ENCODE measurements around the gene NAGA. TPM values are rescaled to one million over a fixed set of nuclear protein-coding genes. Genes with fewer than 3 reads are reported as not detected.
A peak's percentile ranks its signal among the peaks of the same experiment; 100 is the strongest.

NAGA gene
- polyA plus RNA-seq, 6 donors from 2014 or later: 10.5 to 13.9 (median 11.3) TPM

- H3K4me1 Mint-ChIP-seq: peaks cover 4 to 14% (median 5%) of the 10 kb centered on the region in 3 donors
- DNase-seq: no peak
- H3K27me3 Mint-ChIP-seq: peaks cover 5 to 16% (median 9%) of the 10 kb centered on the region in 3 donors
- H3K4me3 Mint-ChIP-seq: no peak overlapping the region
- peaks cover 4 to 9% of the 10 kb centered on the region in 2 donors for H3K36me3 Mint-ChIP-seq
- ATAC-seq (ENCODE audit: low read depth in 2 of 2): no peak
- peaks cover 0 to 12% (median 6%) of the 10 kb centered on the region in 7 donors for H3K9me3 Mint-ChIP-seq
- H3K27ac Mint-ChIP-seq: no peak overlapping the region
Measured at GRCh38 chr22:42016111-42016510, 54.5 kb downstream of the NAGA start.

DNA sequence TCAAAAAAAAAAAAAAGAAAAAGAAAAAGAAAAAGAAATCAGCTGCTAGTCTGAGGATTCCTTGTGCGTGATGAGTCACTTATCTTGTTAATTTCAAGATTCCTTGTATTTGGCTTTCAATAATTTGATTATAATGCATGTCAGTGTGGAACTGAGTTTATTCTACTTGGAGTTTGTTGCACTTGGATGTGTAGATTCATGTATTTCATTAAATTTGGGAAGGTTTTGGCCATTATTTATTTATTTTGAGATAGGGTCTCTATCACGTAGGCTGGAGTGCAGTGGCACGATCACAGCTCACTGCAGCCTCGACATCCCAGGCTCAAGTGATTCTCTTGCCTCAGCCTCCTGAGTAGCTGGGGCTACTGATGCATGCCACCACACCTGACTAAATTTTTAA, 57.2 kb downstream of the NAGA start:
- Mint-ChIP-seq H3K4me1 (peaks cover 4 to 14% (median 5%) of the 10 kb centered on the region in 3 donors), H3K9me3 (peaks cover 0 to 29% (median 20%) of the 10 kb centered on the region in 7 donors), H3K36me3 (peaks cover 9% of the 10 kb centered on the region in 2 donors), H3K27ac (no peak overlapping the region), H3K27me3 (peaks cover 5 to 21% (median 9%) of the 10 kb centered on the region in 3 donors), H3K4me3 (no peak overlapping the region)
- ATAC-seq (ENCODE audit: low read depth in 2 of 2) (no peak), DNase-seq (no peak)

GRCh38 chr22:42010778-42011177, 59.8 kb downstream of the NAGA start:
- ATAC-seq (ENCODE audit: low read depth in 2 of 2): no peak
- H3K9me3 Mint-ChIP-seq: peaks cover 0 to 38% (median 20%) of the 10 kb centered on the region in 7 donors

More at GRCh38 chr22:42010778-42011177, 59.8 kb downstream of the NAGA start:
- H3K4me1 Mint-ChIP-seq: peaks cover 4 to 14% (median 5%) of the 10 kb centered on the region in 3 donors
- no peak overlapping the region for H3K4me3 Mint-ChIP-seq
- no peak for DNase-seq
- H3K36me3 Mint-ChIP-seq: peaks cover 0 to 9% of the 10 kb centered on the region in 2 donors
- H3K27ac Mint-ChIP-seq: peak overlapping the region in 1 of 6 donors; percentile 70
- peaks cover 0 to 11% (median 0%) of the 10 kb centered on the region in 3 donors for H3K27me3 Mint-ChIP-seq

Other genes starting within 250 kb of the NAGA start
- gene SREBF2, start 237.7 kb downstream of the NAGA start, polyA plus RNA-seq (ENCODE audit: low read depth in 6 of 6): 10 to 100 TPM; 30.1 to 52.8 (median 40.7) TPM
- gene SHISA8, start 155.7 kb downstream of the NAGA start, polyA plus RNA-seq (ENCODE audit: low read depth in 6 of 6): 1 to 10 TPM in 1 of 6 donors, under 1 TPM in 5; 0.28 to 1.7 (median 0.67) TPM
- gene TNFRSF13C, start 144.0 kb downstream of the NAGA start, polyA plus RNA-seq (ENCODE audit: low read depth in 6 of 6): 100 to 1,000 TPM in 1 of 6 donors, 10 to 100 TPM in 5; 65.3 to 104 (median 84.2) TPM
- gene CENPM, start 123.7 kb downstream of the NAGA start, polyA plus RNA-seq (ENCODE audit: low read depth in 6 of 6): 10 to 100 TPM; 41.2 to 70.9 (median 53.0) TPM
- gene SEPTIN3, start 101.4 kb downstream of the NAGA start, polyA plus RNA-seq (ENCODE audit: low read depth in 6 of 6): not detected
- gene WBP2NL, start 72.0 kb downstream of the NAGA start, polyA plus RNA-seq (ENCODE audit: low read depth in 6 of 6): 1 to 10 TPM in 4 of 6 donors, under 1 TPM in 2; 0.63 to 3.0 (median 1.2) TPM
- gene PHETA2, start 3.4 kb upstream of the NAGA start, polyA plus RNA-seq (ENCODE audit: low read depth in 6 of 6): 1 to 10 TPM in 2 of 6 donors, under 1 TPM in 4; 0.43 to 2.1 (median 0.67) TPM
- gene SMDT1, start 8.9 kb upstream of the NAGA start, polyA plus RNA-seq (ENCODE audit: low read depth in 6 of 6): 100 to 1,000 TPM; 182 to 363 (median 235) TPM
- 100 to 1,000 TPM in 3 of 6 donors, 10 to 100 TPM in 3; 96.8 to 110 (median 104) TPM for gene NDUFA6, start 20.0 kb upstream of the NAGA start, polyA plus RNA-seq (ENCODE audit: low read depth in 6 of 6)
- gene CYP2D6, start 60.0 kb upstream of the NAGA start, polyA plus RNA-seq (ENCODE audit: low read depth in 6 of 6): under 1 TPM in 2 of 6 donors, not detected in 4; 0.14 to 0.61 TPM
- gene TCF20, start 199.8 kb upstream of the NAGA start, polyA plus RNA-seq (ENCODE audit: low read depth in 6 of 6): 1 to 10 TPM in 5 of 6 donors, not detected in 1; 1.7 to 4.5 (median 2.3) TPM

Data from naive B cell (primary cell).